ENCODE results near the gene NMT1.

DNA sequence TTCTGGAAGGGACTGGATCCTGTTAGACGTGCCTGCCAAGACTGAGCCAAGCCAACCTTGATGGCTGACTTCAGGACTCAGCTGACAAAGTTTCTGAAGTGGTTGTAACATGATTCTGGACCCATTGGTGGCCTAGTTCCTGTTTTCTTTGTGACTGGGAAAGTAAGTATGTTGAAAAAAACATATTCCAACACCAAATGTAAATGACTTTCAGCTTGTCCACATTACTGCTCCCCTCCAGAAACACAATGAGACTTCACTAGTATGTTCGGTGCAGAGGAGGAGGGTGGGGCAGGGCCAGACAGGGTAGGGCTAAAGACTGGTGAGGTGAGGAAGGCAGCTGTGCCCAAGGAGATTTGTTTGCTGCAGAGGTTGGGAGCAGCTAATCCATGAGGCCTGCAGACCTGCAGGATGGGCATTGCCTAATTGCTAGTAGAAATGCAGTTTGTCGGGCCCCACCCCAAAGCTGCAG is 26.4 kb downstream of the NMT1 start:
- TF ChIP-seq, protein P1, sequence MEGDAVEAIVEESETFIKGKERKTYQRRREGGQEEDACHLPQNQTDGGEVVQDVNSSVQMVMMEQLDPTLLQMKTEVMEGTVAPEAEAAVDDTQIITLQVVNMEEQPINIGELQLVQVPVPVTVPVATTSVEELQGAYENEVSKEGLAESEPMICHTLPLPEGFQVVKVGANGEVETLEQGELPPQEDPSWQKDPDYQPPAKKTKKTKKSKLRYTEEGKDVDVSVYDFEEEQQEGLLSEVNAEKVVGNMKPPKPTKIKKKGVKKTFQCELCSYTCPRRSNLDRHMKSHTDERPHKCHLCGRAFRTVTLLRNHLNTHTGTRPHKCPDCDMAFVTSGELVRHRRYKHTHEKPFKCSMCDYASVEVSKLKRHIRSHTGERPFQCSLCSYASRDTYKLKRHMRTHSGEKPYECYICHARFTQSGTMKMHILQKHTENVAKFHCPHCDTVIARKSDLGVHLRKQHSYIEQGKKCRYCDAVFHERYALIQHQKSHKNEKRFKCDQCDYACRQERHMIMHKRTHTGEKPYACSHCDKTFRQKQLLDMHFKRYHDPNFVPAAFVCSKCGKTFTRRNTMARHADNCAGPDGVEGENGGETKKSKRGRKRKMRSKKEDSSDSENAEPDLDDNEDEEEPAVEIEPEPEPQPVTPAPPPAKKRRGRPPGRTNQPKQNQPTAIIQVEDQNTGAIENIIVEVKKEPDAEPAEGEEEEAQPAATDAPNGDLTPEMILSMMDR (IDR thresholded peaks at IDR 0.05; ENCODE audit: low read length): no peak
- no peak for TF ChIP-seq EZH2 (optimal IDR thresholded peaks at IDR 0.05; ENCODE audit: low read depth, low read length)
- TF ChIP-seq EZH2phosphoT487 (IDR thresholded peaks at IDR 0.05; ENCODE audit: low read length): no peak

Data from MM.1S (cell line).